Activated T-helper 1 cell treated with anti-CD3 and anti-CD28 coated beads, Interleukin-12 subunit alpha, Interleukin-12 subunit beta, Interleukin-2, Interleukin-4 antibody, amounts not matched to agents 30 ng/mL and 10 ng/mL and 1 ng/mL, durations not matched to agents 14 hours and 24 hours and 36 hours (primary cell): ENCODE data around the gene SMC1A. TPM values are rescaled to one million over a fixed set of nuclear protein-coding genes. Genes with fewer than 3 reads are reported as not detected.
"Not testable (repeated sequence)": the region's sequence is repeated elsewhere in the genome, so short reads cannot be mapped to it uniquely, and the experiment has no call there.

Experiments
- DNase-seq: peaks from one replicate; pipeline ENCODE4 v3.0.0; 2021; ENCODE audit warnings: low spot score
- H3K27ac Mint-ChIP-seq: one replicate; pipeline ENCODE4 v1.8.0; 2021; ENCODE audit warnings: mild to moderate bottlenecking, mixed read lengths
- H3K27me3 Mint-ChIP-seq: one replicate; pipeline ENCODE4 v1.8.0; 2022; ENCODE audit warnings: mild to moderate bottlenecking, moderate library complexity, mixed read lengths; ENCODE audit not compliant: insufficient read depth
- H3K36me3 Mint-ChIP-seq: one replicate; pipeline ENCODE4 v1.8.0; 2021; ENCODE audit warnings: low read depth, mixed read lengths
- H3K4me1 Mint-ChIP-seq: one replicate; pipeline ENCODE4 v1.8.0; 2021; ENCODE audit warnings: low read depth, mixed read lengths
- H3K4me3 Mint-ChIP-seq: one replicate; pipeline ENCODE4 v1.8.0; 2021; ENCODE audit warnings: mild to moderate bottlenecking, moderate library complexity, mixed read lengths
- H3K9me3 Mint-ChIP-seq: one replicate; pipeline ENCODE4 v1.8.0; 2021; ENCODE audit warnings: mixed read lengths
- intact Hi-C: fragments of 100-400 bp; cut with micrococcal nuclease; formaldehyde crosslinking; loops from one replicate; pipeline ENCODE4 v1.15.1; 2024
- total RNA-seq: library from RNA; stranded (reverse); gene quantifications from 2 replicates; pipeline ENCODE4 v1.2.3, GENCODE V29; 2022

Gene SMC1A
- total RNA-seq, 1 donor from 2014 or later, result 138 TPM

GRCh38 chrX:53366454-53366853 lies 56.0 kb downstream of the SMC1A start:
- H3K4me3 Mint-ChIP-seq, H3K27me3 Mint-ChIP-seq, H3K27ac Mint-ChIP-seq, DNase-seq, intact Hi-C loops, H3K4me1 Mint-ChIP-seq, H3K9me3 Mint-ChIP-seq, H3K36me3 Mint-ChIP-seq: not testable (repeated sequence)

- Mint-ChIP-seq H3K4me1 (no peaks in the 10 kb centered on the region), H3K27ac (no peak overlapping the region), H3K27me3 (peaks cover 2% of the 10 kb centered on the region), H3K4me3 (no peak overlapping the region), H3K9me3 (no peaks in the 10 kb centered on the region), H3K36me3 (no peaks in the 10 kb centered on the region)
- intact Hi-C loops, result no loop called here
- DNase-seq, result no peak
Observed at GRCh38 chrX:53362449-53362848, 60.0 kb downstream of the SMC1A start.

DNA sequence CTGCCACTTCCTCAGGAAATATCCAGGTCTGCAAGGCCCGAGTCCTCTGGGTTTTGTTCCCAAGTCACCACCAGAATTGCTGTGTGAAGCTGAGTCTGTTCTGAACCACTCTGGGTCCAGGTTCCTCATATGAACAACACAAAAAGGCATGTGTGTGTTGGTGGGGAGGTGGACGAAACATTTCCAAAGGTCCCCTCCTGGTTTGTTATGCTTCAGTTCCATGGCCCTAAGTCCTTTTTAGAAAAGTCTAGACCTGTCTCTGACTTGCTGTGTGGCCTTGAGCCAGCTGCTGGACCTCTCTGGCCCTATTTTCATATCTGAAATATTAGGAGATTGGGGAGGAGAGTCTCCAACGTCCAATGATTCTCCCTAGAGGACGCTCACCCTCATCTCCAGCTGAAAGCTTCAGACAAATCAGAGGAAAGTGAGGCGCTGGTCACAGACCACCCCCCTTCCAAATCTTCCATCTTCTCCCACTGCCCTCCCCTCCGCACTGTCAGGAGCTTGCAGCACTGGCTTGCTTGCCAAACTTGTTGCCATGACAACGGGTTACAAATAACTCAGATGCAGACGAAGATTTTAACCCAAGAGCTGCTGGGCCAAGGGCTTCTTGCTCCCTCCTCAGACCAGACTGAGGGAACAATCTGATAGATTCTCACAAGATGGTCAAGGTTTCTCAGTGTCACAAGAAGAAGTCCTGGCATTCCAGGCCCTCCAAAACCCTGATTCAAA lies 64.5 kb downstream of the SMC1A start:
- Mint-ChIP-seq H3K4me3 (no peak overlapping the region), H3K4me1 (no peaks in the 10 kb centered on the region), H3K9me3 (no peaks in the 10 kb centered on the region), H3K27ac (no peak overlapping the region), H3K36me3 (no peaks in the 10 kb centered on the region), H3K27me3 (no peaks in the 10 kb centered on the region)
- no peak for DNase-seq
- intact Hi-C loops, result no loop called here

GRCh38 chrX:53356186-53356585 lies 66.3 kb downstream of the SMC1A start:
- peaks cover 3% of the 10 kb centered on the region for H3K9me3 Mint-ChIP-seq
- H3K4me3 Mint-ChIP-seq, result no peak overlapping the region
- intact Hi-C loops, result no loop called here
- H3K36me3 Mint-ChIP-seq, result no peaks in the 10 kb centered on the region
- H3K27me3 Mint-ChIP-seq, result no peaks in the 10 kb centered on the region
- no peak overlapping the region for H3K27ac Mint-ChIP-seq
- DNase-seq, result no peak
- H3K4me1 Mint-ChIP-seq, result no peaks in the 10 kb centered on the region

GRCh38 chrX:53354669-53355068 lies 67.8 kb downstream of the SMC1A start:
- Mint-ChIP-seq H3K27ac (no peak overlapping the region), H3K4me1 (no peaks in the 10 kb centered on the region), H3K36me3 (no peaks in the 10 kb centered on the region), H3K4me3 (no peak overlapping the region), H3K9me3 (peaks cover 3% of the 10 kb centered on the region), H3K27me3 (no peaks in the 10 kb centered on the region)
- no peak for DNase-seq
- intact Hi-C loops, result no loop called here

GRCh38 chrX:53347948-53348347 lies 74.5 kb downstream of the SMC1A start:
- Mint-ChIP-seq H3K27ac (no peak overlapping the region), H3K4me3 (no peak overlapping the region), H3K27me3 (no peaks in the 10 kb centered on the region), H3K9me3 (peaks cover 3% of the 10 kb centered on the region), H3K36me3 (no peaks in the 10 kb centered on the region), H3K4me1 (no peaks in the 10 kb centered on the region)
- intact Hi-C loops, result no loop called here
- DNase-seq, result no peak

GRCh38 chrX:53340852-53341645 lies 81.4 kb downstream of the SMC1A start:
- no peaks in the 10 kb centered on the region for H3K36me3 Mint-ChIP-seq
- peaks cover 1% of the 10 kb centered on the region for H3K27me3 Mint-ChIP-seq
- H3K4me3 Mint-ChIP-seq, result no peak overlapping the region
- no peaks in the 10 kb centered on the region for H3K9me3 Mint-ChIP-seq
- no peaks in the 10 kb centered on the region for H3K4me1 Mint-ChIP-seq
- H3K27ac Mint-ChIP-seq, result no peak overlapping the region
- no peak for DNase-seq
- intact Hi-C loops, result no loop called here

DNA sequence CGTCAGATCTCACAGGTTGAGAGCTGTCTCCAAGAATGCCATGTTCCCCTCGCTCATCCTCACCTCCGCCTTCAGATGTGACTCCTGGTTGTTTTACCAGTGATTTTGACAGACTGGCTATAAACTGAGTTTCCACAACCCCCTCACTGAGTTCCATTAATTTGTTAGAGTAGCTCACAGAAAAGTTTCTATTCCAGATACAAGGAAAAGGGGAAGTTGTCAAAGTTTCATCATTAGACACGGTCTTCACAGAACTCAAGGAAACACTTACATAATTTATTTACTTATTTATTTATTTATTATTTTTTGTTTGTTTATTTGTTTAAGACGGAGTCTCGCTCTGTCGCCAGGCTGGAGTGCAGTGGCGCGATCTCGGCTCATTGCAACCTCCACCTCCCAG lies 85.4 kb downstream of the SMC1A start:
- Mint-ChIP-seq H3K27me3 (peaks cover 4% of the 10 kb centered on the region), H3K4me3 (no peak overlapping the region), H3K27ac (no peak overlapping the region), H3K36me3 (no peaks in the 10 kb centered on the region), H3K9me3 (no peaks in the 10 kb centered on the region), H3K4me1 (no peaks in the 10 kb centered on the region)
- intact Hi-C loops, result no loop called here
- no peak for DNase-seq

DNA sequence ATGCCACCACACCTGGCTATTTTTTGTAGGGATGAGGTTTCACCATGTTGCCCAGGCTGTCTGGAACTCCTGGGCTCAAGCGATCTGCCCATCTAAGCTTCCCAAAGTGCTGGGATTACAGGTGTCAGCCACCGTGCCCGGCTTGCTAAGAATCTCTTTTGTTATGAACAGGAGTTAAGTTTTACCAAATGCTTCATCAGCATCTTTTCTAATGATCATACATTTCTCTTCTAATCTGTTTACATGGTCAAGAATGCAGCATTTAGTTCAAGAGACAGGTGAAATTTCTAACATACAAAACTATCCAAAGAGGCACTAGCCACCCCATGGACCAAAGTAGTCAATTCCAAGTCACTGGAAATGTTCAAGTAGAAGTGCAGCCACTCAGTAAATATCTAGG lies 88.6 kb downstream of the SMC1A start:
- DNase-seq, result no peak
- Mint-ChIP-seq H3K27ac (no peak overlapping the region), H3K27me3 (peaks cover 9% of the 10 kb centered on the region), H3K4me1 (no peaks in the 10 kb centered on the region), H3K9me3 (no peaks in the 10 kb centered on the region), H3K36me3 (no peaks in the 10 kb centered on the region), H3K4me3 (no peak overlapping the region)
- intact Hi-C loops, result no loop called here

- Mint-ChIP-seq H3K9me3 (no peaks in the 10 kb centered on the region), H3K27ac (no peak overlapping the region), H3K4me1 (no peaks in the 10 kb centered on the region), H3K36me3 (no peaks in the 10 kb centered on the region), H3K4me3 (no peak overlapping the region), H3K27me3 (peaks cover 17% of the 10 kb centered on the region)
- DNase-seq, result no peak
- intact Hi-C loops, result no loop called here
Observed at GRCh38 chrX:53332204-53332603, 90.2 kb downstream of the SMC1A start.

DNA sequence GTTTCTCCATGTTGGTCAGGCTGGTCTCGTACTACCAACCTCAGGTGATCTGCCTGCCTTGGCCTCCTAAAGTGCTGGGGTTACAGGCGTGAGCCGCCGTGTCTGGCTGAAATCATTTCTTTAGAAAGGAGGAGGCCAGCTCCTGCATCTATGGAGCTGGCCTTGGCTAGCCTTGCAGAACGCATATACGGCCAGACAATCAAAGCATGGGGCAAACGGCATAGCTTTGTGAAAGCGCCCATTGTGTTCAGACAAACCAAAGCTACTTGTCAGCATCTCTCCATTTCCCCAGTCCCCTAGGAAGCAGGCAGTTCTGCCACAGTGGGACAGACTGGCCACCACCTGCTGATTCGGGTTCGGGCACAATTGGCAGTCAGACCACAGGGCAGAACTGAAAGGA lies 92.1 kb downstream of the SMC1A start:
- DNase-seq, result no peak
- intact Hi-C loops, result no loop called here
- H3K36me3 Mint-ChIP-seq, result no peaks in the 10 kb centered on the region
- H3K4me3 Mint-ChIP-seq, result no peak overlapping the region
- no peaks in the 10 kb centered on the region for H3K4me1 Mint-ChIP-seq
- no peaks in the 10 kb centered on the region for H3K9me3 Mint-ChIP-seq
- H3K27ac Mint-ChIP-seq, result no peak overlapping the region
- peaks cover 25% of the 10 kb centered on the region for H3K27me3 Mint-ChIP-seq

GRCh38 chrX:53324803-53325202 lies 97.7 kb downstream of the SMC1A start:
- Mint-ChIP-seq H3K4me3 (no peak overlapping the region), H3K4me1 (peaks cover 14% of the 10 kb centered on the region), H3K36me3 (no peaks in the 10 kb centered on the region), H3K9me3 (no peaks in the 10 kb centered on the region), H3K27me3 (peaks cover 53% of the 10 kb centered on the region), H3K27ac (no peak overlapping the region)
- no peak for DNase-seq
- intact Hi-C loops, result no loop called here
